ENCODE data around the gene WNT10A. TPM values are rescaled to one million over a fixed set of nuclear protein-coding genes. Genes with fewer than 3 reads are reported as not detected.

Gene WNT10A
- total RNA-seq, 3 donors from 2014 or later (not counting 1 experiment from before 2014, with no cell fraction given), result 0.92 to 2.9 (median 2.9) TPM

DNA sequence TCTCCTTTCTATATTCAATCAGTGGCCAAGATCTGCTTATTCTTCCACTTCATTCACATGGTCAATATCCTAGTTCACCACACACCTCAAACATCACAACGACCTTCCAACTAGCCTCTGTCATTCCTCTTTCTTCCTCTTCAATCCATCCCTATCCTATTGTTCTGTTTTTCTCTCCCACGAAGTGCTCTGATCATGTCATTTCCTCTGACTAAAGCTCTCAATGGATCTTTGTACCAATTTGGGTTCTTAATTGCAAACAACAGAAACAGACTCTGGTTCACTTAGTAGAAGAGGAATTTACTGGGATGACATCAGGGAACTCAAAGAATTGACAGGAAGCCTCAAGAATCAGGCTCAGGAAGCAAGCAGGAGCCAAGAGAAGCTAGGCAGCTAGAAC, 23.5 kb downstream of the WNT10A start:
- H3K4me1 ChIP-seq (ENCODE audit: control insufficient read depth, insufficient read depth, low read length), result peaks cover 9% of the 10 kb centered on the region
- no peaks in the 10 kb centered on the region for H3K36me3 ChIP-seq (ENCODE audit: control insufficient read depth, insufficient read depth, low read length)
- TF ChIP-seq, protein P1, sequence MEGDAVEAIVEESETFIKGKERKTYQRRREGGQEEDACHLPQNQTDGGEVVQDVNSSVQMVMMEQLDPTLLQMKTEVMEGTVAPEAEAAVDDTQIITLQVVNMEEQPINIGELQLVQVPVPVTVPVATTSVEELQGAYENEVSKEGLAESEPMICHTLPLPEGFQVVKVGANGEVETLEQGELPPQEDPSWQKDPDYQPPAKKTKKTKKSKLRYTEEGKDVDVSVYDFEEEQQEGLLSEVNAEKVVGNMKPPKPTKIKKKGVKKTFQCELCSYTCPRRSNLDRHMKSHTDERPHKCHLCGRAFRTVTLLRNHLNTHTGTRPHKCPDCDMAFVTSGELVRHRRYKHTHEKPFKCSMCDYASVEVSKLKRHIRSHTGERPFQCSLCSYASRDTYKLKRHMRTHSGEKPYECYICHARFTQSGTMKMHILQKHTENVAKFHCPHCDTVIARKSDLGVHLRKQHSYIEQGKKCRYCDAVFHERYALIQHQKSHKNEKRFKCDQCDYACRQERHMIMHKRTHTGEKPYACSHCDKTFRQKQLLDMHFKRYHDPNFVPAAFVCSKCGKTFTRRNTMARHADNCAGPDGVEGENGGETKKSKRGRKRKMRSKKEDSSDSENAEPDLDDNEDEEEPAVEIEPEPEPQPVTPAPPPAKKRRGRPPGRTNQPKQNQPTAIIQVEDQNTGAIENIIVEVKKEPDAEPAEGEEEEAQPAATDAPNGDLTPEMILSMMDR (IDR thresholded peaks at IDR 0.05), result no peak
- H3K9me3 Mint-ChIP-seq, result no peaks in the 10 kb centered on the region
- peaks cover 44% of the 10 kb centered on the region in 2 donors for H3K27me3 Mint-ChIP-seq (ENCODE audit: low read depth in 2 of 2)
- H3K27ac ChIP-seq (ENCODE audit: low read length), result no peak overlapping the region
- intact Hi-C loops (cut with micrococcal nuclease), result loop anchor here (5.0 kb wide), 1 partner anchor 37 kb away; no protein-coding TSS in a partner anchor
- no peak overlapping the region for H3K4me3 Mint-ChIP-seq
- H3K9me3 ChIP-seq (ENCODE audit: control insufficient read depth, insufficient read depth, low read length), result no peaks in the 10 kb centered on the region
- no peak overlapping the region for H3K4me3 ChIP-seq (ENCODE audit: low read length)
- no peak for ATAC-seq
- DNase-seq, result no peak
- 9% methylated on average over 2 of the region's 2 CpGs for WGBS (ENCODE audit: insufficient coverage)
- H3K36me3 Mint-ChIP-seq, result no peaks in the 10 kb centered on the region
- peaks cover 12% of the 10 kb centered on the region for H3K27me3 ChIP-seq (ENCODE audit: control insufficient read depth, insufficient read depth, low read length)
- H3K27ac Mint-ChIP-seq, result no peak overlapping the region
- peaks cover 0 to 9% of the 10 kb centered on the region in 2 donors for H3K4me1 Mint-ChIP-seq

DNA sequence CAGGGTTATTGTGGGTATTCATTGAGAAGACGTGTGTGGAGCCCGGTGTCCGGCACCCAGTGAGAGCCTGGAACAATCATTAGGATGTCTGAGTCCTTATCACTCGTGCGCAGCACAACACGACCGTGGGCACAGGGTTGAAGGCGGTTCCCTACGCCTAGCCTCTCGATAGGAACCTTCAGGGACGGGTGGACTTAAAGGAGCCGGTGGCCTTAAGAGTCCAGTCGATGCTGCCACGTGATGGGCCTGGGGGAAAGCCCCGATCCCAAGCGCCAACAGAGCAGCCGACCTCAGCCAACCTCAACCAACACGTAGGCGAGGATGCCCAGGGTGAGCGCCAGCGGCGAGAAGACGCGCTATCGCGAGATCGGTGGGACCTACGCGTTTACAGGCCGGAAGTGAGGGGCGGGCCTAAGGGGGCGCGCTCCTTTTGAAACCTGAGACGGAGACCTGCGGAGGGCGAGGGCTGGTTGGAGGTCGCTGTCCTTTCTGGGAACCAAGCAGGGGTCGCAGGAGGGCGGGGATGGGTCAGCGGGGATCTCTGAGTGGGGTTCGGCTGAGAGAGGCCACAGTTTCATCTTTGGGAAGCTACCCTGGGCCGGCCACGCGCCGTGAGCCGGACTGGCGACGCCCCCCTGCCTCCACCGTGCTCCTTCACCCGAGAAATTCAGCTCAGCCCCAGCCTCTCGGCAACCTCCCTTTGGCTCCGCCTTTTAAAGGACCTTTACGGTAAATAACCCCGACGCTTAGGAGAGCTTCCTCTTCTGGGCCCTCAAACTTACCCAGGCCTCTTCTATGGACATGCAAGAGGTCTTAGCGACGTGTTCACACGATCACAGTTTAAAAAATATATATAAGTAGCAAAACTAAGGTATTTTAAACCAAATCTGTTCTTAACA, 28.3 kb downstream of the WNT10A start:
- Mint-ChIP-seq H3K27me3 (ENCODE audit: low read depth in 2 of 2) (peaks cover 27 to 28% of the 10 kb centered on the region in 2 donors), H3K4me3 (peak overlapping the region; percentile 81), H3K27ac (peak overlapping the region; percentile 56 to 75), H3K36me3 (no peaks in the 10 kb centered on the region), H3K9me3 (no peaks in the 10 kb centered on the region), H3K4me1 (peaks cover 0 to 12% of the 10 kb centered on the region in 2 donors)
- 5% methylated on average over 55 of the region's 58 CpGs for WGBS (ENCODE audit: insufficient coverage)
- TF ChIP-seq, protein P1 (IDR thresholded peaks at IDR 0.05), result no peak
- no peaks in the 10 kb centered on the region for H3K36me3 ChIP-seq (ENCODE audit: control insufficient read depth, insufficient read depth, low read length)
- H3K4me1 ChIP-seq (ENCODE audit: control insufficient read depth, insufficient read depth, low read length), result peaks cover 12% of the 10 kb centered on the region
- no peaks in the 10 kb centered on the region for H3K9me3 ChIP-seq (ENCODE audit: control insufficient read depth, insufficient read depth, low read length)
- peak overlapping the region; percentile 51 for H3K4me3 ChIP-seq (ENCODE audit: low read length)
- DNase-seq (peak; percentile 86 to 95), ATAC-seq (peak; percentile 94 to 98 (median 98))
- H3K27me3 ChIP-seq (ENCODE audit: control insufficient read depth, insufficient read depth, low read length), result peaks cover 3% of the 10 kb centered on the region
- intact Hi-C loops (cut with micrococcal nuclease), result no loop called here
- no peak overlapping the region for H3K27ac ChIP-seq (ENCODE audit: low read length)

DNA sequence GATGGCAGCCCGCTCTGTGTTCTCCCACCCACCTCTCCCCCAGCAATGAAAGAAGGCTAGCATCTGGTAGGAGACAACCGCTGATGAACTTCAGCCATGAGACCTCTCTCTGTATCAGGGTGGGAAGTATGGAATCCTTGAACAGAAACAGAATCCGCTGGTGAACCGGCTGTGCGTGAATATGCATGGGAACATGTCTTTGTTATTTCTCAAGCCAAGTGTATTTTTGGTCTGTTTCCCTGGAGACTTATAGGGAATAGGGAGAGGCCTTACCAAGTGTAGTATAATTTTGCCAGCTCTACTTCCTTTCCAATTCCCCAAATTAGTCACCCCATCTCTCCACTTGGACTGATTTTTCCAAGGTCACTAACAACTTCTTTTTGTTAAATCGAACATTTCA, 30.1 kb downstream of the WNT10A start:
- no peak overlapping the region for H3K27ac Mint-ChIP-seq
- peaks cover 0 to 12% of the 10 kb centered on the region in 2 donors for H3K4me1 Mint-ChIP-seq
- no peaks in the 10 kb centered on the region for H3K27me3 ChIP-seq (ENCODE audit: control insufficient read depth, insufficient read depth, low read length)
- peaks cover 29 to 36% of the 10 kb centered on the region in 2 donors for H3K27me3 Mint-ChIP-seq (ENCODE audit: low read depth in 2 of 2)
- no peak overlapping the region for H3K27ac ChIP-seq (ENCODE audit: low read length)
- no peaks in the 10 kb centered on the region for H3K9me3 ChIP-seq (ENCODE audit: control insufficient read depth, insufficient read depth, low read length)
- peaks cover 12% of the 10 kb centered on the region for H3K4me1 ChIP-seq (ENCODE audit: control insufficient read depth, insufficient read depth, low read length)
- no peaks in the 10 kb centered on the region for H3K36me3 Mint-ChIP-seq
- TF ChIP-seq, protein P1 (IDR thresholded peaks at IDR 0.05), result no peak
- WGBS (ENCODE audit: insufficient coverage), result 99% methylated on average over 6 of the region's 6 CpGs
- H3K9me3 Mint-ChIP-seq, result no peaks in the 10 kb centered on the region
- DNase-seq (no peak), ATAC-seq (no peak)
- intact Hi-C loops (cut with micrococcal nuclease), result no loop called here
- no peaks in the 10 kb centered on the region for H3K36me3 ChIP-seq (ENCODE audit: control insufficient read depth, insufficient read depth, low read length)
- H3K4me3 ChIP-seq (ENCODE audit: low read length), result no peak overlapping the region
- H3K4me3 Mint-ChIP-seq, result no peak overlapping the region

Data from natural killer cell (primary cell).